ENCODE measurements around the gene TPD52L2.

- TF ChIP-seq CTCF (IDR thresholded peaks at IDR 0.05; ENCODE audit: low read depth, low read length) (no peak), POLR2A (IDR thresholded peaks at IDR 0.05; ENCODE audit: extremely low read depth, insufficient read length) (no peak), MYC (IDR thresholded peaks at IDR 0.05; ENCODE audit: low read depth, low read length) (no peak)
Observed at GRCh38 chr20:63893999-63894357, 28.9 kb downstream of the TPD52L2 start.
